SK-N-MC (cell line): ENCODE results near the gene APBA2.

Experiments
- DNase-seq: peaks from one replicate; pipeline ENCODE4 v3.0.0-alpha.2; 2011; ENCODE audit warnings: low read depth, low spot score
- H3K27ac ChIP-seq: fragments of 200-600 bp; sonication (generic); 2 replicates; pipeline ENCODE4 v1.5.1; 2016; ENCODE audit warnings: mixed run types
- H3K36me3 ChIP-seq: fragments of 200-600 bp; sonication (generic); 2 replicates; pipeline ENCODE4 v1.6.1; 2017; ENCODE audit warnings: antibody characterized with exemption, low read length, mixed read lengths; ENCODE audit not compliant: insufficient read depth
- H3K4me3 ChIP-seq: fragments of 200-600 bp; sonication (generic); 2 replicates; pipeline ENCODE4 v1.5.1; 2016
- H3K9ac ChIP-seq: fragments of 200-600 bp; sonication (generic); 2 replicates; pipeline ENCODE4 v1.8.0; 2017; ENCODE audit warnings: mixed run types, mixed read lengths; ENCODE audit not compliant: insufficient read length
- H3K9me3 ChIP-seq: fragments of 200-600 bp; sonication (generic); 2 replicates; pipeline ENCODE4 v1.6.1; 2017; ENCODE audit warnings: low read depth, mild to moderate bottlenecking, antibody characterized with exemption, low read length, moderate library complexity, mixed read lengths
- EZH2 ChIP-seq: fragments of 200-600 bp; sonication (generic); IDR thresholded peaks from one replicate; pipeline ENCODE4 v1.6.1; 2017; ENCODE audit warnings: antibody characterized with exemption
- FOXP2 ChIP-seq: optimal IDR thresholded peaks from 2 replicates; pipeline ENCODE3; 2011; ENCODE audit warnings: mild to moderate bottlenecking, moderate library complexity; ENCODE audit not compliant: insufficient read depth; ENCODE audit errors: extremely low read length, control extremely low read depth
- POLR2AphosphoS5 ChIP-seq: IDR thresholded peaks from 2 replicates; pipeline ENCODE4 v1.6.1; 2012; ENCODE audit warnings: mild to moderate bottlenecking, low read depth, low read length, borderline replicate concordance

Gene APBA2

GRCh38 chr15:29074045-29074444, 188.3 kb downstream of the APBA2 start:
- no peak overlapping the region for H3K9ac ChIP-seq
- TF ChIP-seq EZH2 = no peak
- no peak overlapping the region for H3K4me3 ChIP-seq
- no peaks in the 10 kb centered on the region for H3K9me3 ChIP-seq
- H3K27ac ChIP-seq = no peak overlapping the region
- DNase-seq = no peak
- H3K36me3 ChIP-seq = no peaks in the 10 kb centered on the region

GRCh38 chr15:29078541-29078940, 192.8 kb downstream of the APBA2 start:
- Histone ChIP-seq H3K36me3 (no peaks in the 10 kb centered on the region), H3K9ac (no peak overlapping the region), H3K4me3 (no peak overlapping the region), H3K27ac (no peak overlapping the region), H3K9me3 (no peaks in the 10 kb centered on the region)
- TF ChIP-seq EZH2 = no peak
- TF ChIP-seq POLR2AphosphoS5 = no peak
- no peak for TF ChIP-seq FOXP2
- DNase-seq = no peak

- DNase-seq = no peak
- Histone ChIP-seq H3K27ac (no peak overlapping the region), H3K9ac (no peak overlapping the region), H3K36me3 (no peaks in the 10 kb centered on the region), H3K9me3 (no peaks in the 10 kb centered on the region), H3K4me3 (no peak overlapping the region)
- TF ChIP-seq EZH2 = no peak
- no peak for TF ChIP-seq FOXP2
- no peak for TF ChIP-seq POLR2AphosphoS5
Measured at GRCh38 chr15:29079479-29079878, 193.7 kb downstream of the APBA2 start.

GRCh38 chr15:29081781-29082180, 196.0 kb downstream of the APBA2 start:
- DNase-seq = no peak
- Histone ChIP-seq H3K36me3 (no peaks in the 10 kb centered on the region), H3K27ac (no peak overlapping the region), H3K9me3 (no peaks in the 10 kb centered on the region), H3K9ac (no peak overlapping the region), H3K4me3 (no peak overlapping the region)
- TF ChIP-seq POLR2AphosphoS5 (no peak), EZH2 (no peak), FOXP2 (no peak)

- no peak for TF ChIP-seq FOXP2
- TF ChIP-seq EZH2 = no peak
- no peak for TF ChIP-seq POLR2AphosphoS5
- Histone ChIP-seq H3K27ac (no peak overlapping the region), H3K36me3 (no peaks in the 10 kb centered on the region), H3K4me3 (no peak overlapping the region), H3K9me3 (no peaks in the 10 kb centered on the region), H3K9ac (no peak overlapping the region)
- DNase-seq = no peak
Measured at GRCh38 chr15:29083161-29083560, 197.4 kb downstream of the APBA2 start.

GRCh38 chr15:29083858-29084257, 198.1 kb downstream of the APBA2 start:
- no peak overlapping the region for H3K27ac ChIP-seq
- no peak overlapping the region for H3K9ac ChIP-seq
- DNase-seq = no peak
- no peak for TF ChIP-seq POLR2AphosphoS5
- no peak for TF ChIP-seq FOXP2
- TF ChIP-seq EZH2 = no peak
- H3K4me3 ChIP-seq = no peak overlapping the region
- no peaks in the 10 kb centered on the region for H3K9me3 ChIP-seq
- no peaks in the 10 kb centered on the region for H3K36me3 ChIP-seq

GRCh38 chr15:29086001-29086400, 200.2 kb downstream of the APBA2 start:
- no peak overlapping the region for H3K9ac ChIP-seq
- no peak for TF ChIP-seq EZH2
- no peak for TF ChIP-seq FOXP2
- TF ChIP-seq POLR2AphosphoS5 = no peak
- DNase-seq = no peak
- no peak overlapping the region for H3K27ac ChIP-seq
- H3K36me3 ChIP-seq = no peaks in the 10 kb centered on the region
- H3K4me3 ChIP-seq = no peak overlapping the region
- H3K9me3 ChIP-seq = no peaks in the 10 kb centered on the region

GRCh38 chr15:29086891-29087290, 201.1 kb downstream of the APBA2 start:
- Histone ChIP-seq H3K27ac (no peak overlapping the region), H3K9me3 (no peaks in the 10 kb centered on the region), H3K36me3 (no peaks in the 10 kb centered on the region), H3K9ac (no peak overlapping the region), H3K4me3 (no peak overlapping the region)
- no peak for DNase-seq
- TF ChIP-seq POLR2AphosphoS5 (no peak), FOXP2 (no peak), EZH2 (no peak)

- no peak for DNase-seq
- Histone ChIP-seq H3K36me3 (no peaks in the 10 kb centered on the region), H3K9me3 (no peaks in the 10 kb centered on the region), H3K9ac (no peak overlapping the region), H3K4me3 (no peak overlapping the region), H3K27ac (no peak overlapping the region)
- no peak for TF ChIP-seq EZH2
- no peak for TF ChIP-seq FOXP2
- no peak for TF ChIP-seq POLR2AphosphoS5
Measured at GRCh38 chr15:29087521-29088285, 201.9 kb downstream of the APBA2 start.
